Smooth muscle cell (in vitro differentiated cells): ENCODE measurements around the gene SEBOX. TPM values are rescaled to one million over a fixed set of nuclear protein-coding genes. Genes with fewer than 3 reads are reported as not detected.
A peak's percentile ranks its signal among the peaks of the same experiment; 100 is the strongest.

ENCODE experiments used
- DNase-seq: peaks from one replicate; lab custom pipeline; 2025; ENCODE audit not compliant: unreplicated experiment; lab: John Stamatoyannopoulos, UW
- H2AFZ ChIP-seq: fragments of 200-600 bp; sonication (generic); 2 replicates; pipeline ENCODE4 v1.6.0; 2016; ENCODE audit warnings: antibody characterized with exemption, low read depth, mild to moderate bottlenecking
- H3F3A ChIP-seq: fragments of 200-600 bp; sonication (generic); 2 replicates; pipeline ENCODE4 v1.6.0; 2017; ENCODE audit warnings: antibody characterized with exemption, low read depth
- H3K27ac ChIP-seq: fragments of 200-600 bp; sonication (generic); 2 replicates; pipeline ENCODE4 v1.5.1; 2016; ENCODE audit warnings: low read depth, mild to moderate bottlenecking
- H3K27me3 ChIP-seq: fragments of 200-600 bp; sonication (generic); 2 replicates; pipeline ENCODE4 v1.6.1; 2016; ENCODE audit warnings: low read depth, mild to moderate bottlenecking
- H3K36me3 ChIP-seq: fragments of 200-600 bp; sonication (generic); 2 replicates; pipeline ENCODE4 v1.5.1; 2016; ENCODE audit warnings: low read depth
- H3K4me1 ChIP-seq: fragments of 200-600 bp; sonication (generic); 2 replicates; pipeline ENCODE4 v1.5.1; 2016; ENCODE audit warnings: low read depth
- H3K4me2 ChIP-seq: fragments of 200-600 bp; sonication (generic); 2 replicates; pipeline ENCODE4 v1.6.0; 2016; ENCODE audit warnings: mild to moderate bottlenecking
- H3K4me3 ChIP-seq: fragments of 200-600 bp; sonication (generic); 2 replicates; pipeline ENCODE4 v1.5.1; 2016; ENCODE audit warnings: mild to moderate bottlenecking
- H3K79me2 ChIP-seq: fragments of 200-600 bp; sonication (generic); 2 replicates; pipeline ENCODE4 v1.6.0; 2016; ENCODE audit warnings: low read depth, mild to moderate bottlenecking
- H3K9ac ChIP-seq: fragments of 200-600 bp; sonication (generic); 2 replicates; pipeline ENCODE4 v1.6.0; 2016; ENCODE audit warnings: low read depth
- H3K9me3 ChIP-seq: fragments of 200-600 bp; sonication (generic); replicated peaks from 2 replicates; pipeline ENCODE4 v1.5.1; 2016; ENCODE audit warnings: low read depth
- H4K20me1 ChIP-seq: fragments of 200-600 bp; sonication (generic); 2 replicates; pipeline ENCODE4 v1.6.0; 2016; ENCODE audit warnings: low read depth
- CTCF ChIP-seq: fragments of 200-600 bp; sonication (generic); IDR thresholded peaks from 2 replicates; pipeline ENCODE4 v1.5.1; 2017; ENCODE audit warnings: borderline replicate concordance, mild to moderate bottlenecking, antibody characterized with exemption; ENCODE audit not compliant: insufficient read depth, poor library complexity, severe bottlenecking
- WGBS: methylation state at CpG from one replicate; pipeline ENCODE4 v1.1.7; 2016; ENCODE audit warnings: low lambda C conversion rate; 5-methylcytosine and 5-hydroxymethylcytosine counted together
- polyA plus RNA-seq: library from polyadenylated mRNA; unstranded; fragments of >200 nt; fragmentation: Nextera tagmentation; extraction: Ambion mirVana; gene quantifications from 2 replicates; pipeline ENCODE4 v1.2.1, GENCODE V29; 2016
- total RNA-seq: library from RNA; depleted of rRNA; stranded (reverse); fragments of >200 nt; gene quantifications from 2 replicates; pipeline ENCODE4 v1.2.3, GENCODE V29; 2014

Gene SEBOX
- total and polyA plus RNA-seq, 2 experiments from 2014 or later, result not detected

- H3K36me3 ChIP-seq, result peaks cover 17% of the 10 kb centered on the region
- peak; percentile 2 for TF ChIP-seq CTCF
Observed at GRCh38 chr17:28357061-28357900, 7.7 kb downstream of the SEBOX start, which contains the start of gene POLDIP2. POLDIP2 (minus strand) TSS chr17:28357527; CDS start chr17:28357448, 79 bp downstream.

GRCh38 chr17:28350271-28350670 lies 14.7 kb downstream of the SEBOX start:
- H3K4me1 ChIP-seq, result no peaks in the 10 kb centered on the region
- no peak for DNase-seq
- no peak for TF ChIP-seq CTCF
- H3K27me3 ChIP-seq, result no peaks in the 10 kb centered on the region
- H3K9ac ChIP-seq, result no peak overlapping the region
- no peaks in the 10 kb centered on the region for H3K9me3 ChIP-seq
- no peak overlapping the region for H2AFZ ChIP-seq
- WGBS, result 97% methylated on average over 7 of the region's 7 CpGs
- peaks cover 6% of the 10 kb centered on the region for H3K79me2 ChIP-seq
- no peak overlapping the region for H3K4me2 ChIP-seq
- H3F3A ChIP-seq, result peaks cover 30% of the 10 kb centered on the region
- H4K20me1 ChIP-seq, result peaks cover 22% of the 10 kb centered on the region
- H3K27ac ChIP-seq, result peak overlapping the region; percentile 31
- H3K4me3 ChIP-seq, result no peak overlapping the region
- H3K36me3 ChIP-seq, result peaks cover 12% of the 10 kb centered on the region

More at GRCh38 chr17:28357061-28357900, 7.7 kb downstream of the SEBOX start, which contains the start of gene POLDIP2:
- DNase-seq, result peak; percentile 83
- no peaks in the 10 kb centered on the region for H4K20me1 ChIP-seq
- 1% methylated on average over 77 of the region's 80 CpGs for WGBS
- H3K4me2 ChIP-seq, result peak within 1 kb of the TSS; percentile 98
- peak within 1 kb of the TSS; percentile 74 for H2AFZ ChIP-seq
- no peaks in the 10 kb centered on the region for H3F3A ChIP-seq
- peak within 1 kb of the TSS; percentile 79 for H3K27ac ChIP-seq
- no peaks in the 10 kb centered on the region for H3K9me3 ChIP-seq
- H3K4me1 ChIP-seq, result peaks cover 16% of the 10 kb centered on the region
- H3K79me2 ChIP-seq, result peaks cover 39% of the 10 kb centered on the region
- H3K27me3 ChIP-seq, result no peaks in the 10 kb centered on the region
- peak within 1 kb of the TSS; percentile 98 for H3K9ac ChIP-seq
- peak within 1 kb of the TSS; percentile 88 for H3K4me3 ChIP-seq

- H3K9ac ChIP-seq, result no peak overlapping the region
- H3K4me1 ChIP-seq, result no peaks in the 10 kb centered on the region
- no peak overlapping the region for H3K4me2 ChIP-seq
- no peaks in the 10 kb centered on the region for H3K27me3 ChIP-seq
- WGBS, result 72% methylated on average over 3 of the region's 3 CpGs
- DNase-seq, result no peak
- no peak overlapping the region for H3K4me3 ChIP-seq
- H3K9me3 ChIP-seq, result no peaks in the 10 kb centered on the region
- peaks cover 30% of the 10 kb centered on the region for H3F3A ChIP-seq
- no peak for TF ChIP-seq CTCF
- no peak overlapping the region for H2AFZ ChIP-seq
- H3K36me3 ChIP-seq, result peaks cover 12% of the 10 kb centered on the region
- H3K79me2 ChIP-seq, result no peaks in the 10 kb centered on the region
- H3K27ac ChIP-seq, result peak overlapping the region; percentile 85
- H4K20me1 ChIP-seq, result peaks cover 32% of the 10 kb centered on the region
Observed at GRCh38 chr17:28348979-28349378, 16.0 kb downstream of the SEBOX start.
